Measurements from ENCODE around the gene MMP1. TPM values are rescaled to one million over a fixed set of nuclear protein-coding genes. Genes with fewer than 3 reads are reported as not detected.

The MMP1 gene
- total RNA-seq, 1 experiment from 2014 or later, result 0.35 TPM

- ChIA-PET POLR2A (ENCODE audit: unreplicated experiment) (no interaction called here), CTCF (no interaction called here)
- no TSS peak for BruUV-seq (replicated peaks)
- Histone ChIP-seq H4K20me1 (ENCODE audit: insufficient read depth) (no peaks in the 10 kb centered on the region), H3K9me2 (ENCODE audit: insufficient read depth) (no peaks in the 10 kb centered on the region; the same call in 1 of the 2 replicates), H3K4me1 (replicated peaks; ENCODE audit: insufficient read depth) (peaks cover 27% of the 10 kb centered on the region), H3K9me3 (ENCODE audit: insufficient read depth, low read depth) (no peaks in the 10 kb centered on the region), H3K79me2 (ENCODE audit: low read depth) (no peaks in the 10 kb centered on the region), H3K27ac (no peak overlapping the region), H3K36me3 (ENCODE audit: low read depth) (no peaks in the 10 kb centered on the region), H3K4me2 (no peak overlapping the region), H3K27me3 (ENCODE audit: insufficient read depth, low read depth) (peaks cover 6% of the 10 kb centered on the region; the same call in 1 of the 2 replicates), H2AFZ (no peak overlapping the region), H3K4me3 (no peak overlapping the region), H3F3A (ENCODE audit: insufficient read depth, low read depth) (peaks cover 16% of the 10 kb centered on the region; the same call in 1 of the 2 replicates)
- DNase-seq, result peak in 1 of 2 experiments; percentile 23
- TF ChIP-seq EZH2 (IDR thresholded peaks at IDR 0.05; ENCODE audit: low read depth), result no peak
- TF ChIP-seq, protein P1, sequence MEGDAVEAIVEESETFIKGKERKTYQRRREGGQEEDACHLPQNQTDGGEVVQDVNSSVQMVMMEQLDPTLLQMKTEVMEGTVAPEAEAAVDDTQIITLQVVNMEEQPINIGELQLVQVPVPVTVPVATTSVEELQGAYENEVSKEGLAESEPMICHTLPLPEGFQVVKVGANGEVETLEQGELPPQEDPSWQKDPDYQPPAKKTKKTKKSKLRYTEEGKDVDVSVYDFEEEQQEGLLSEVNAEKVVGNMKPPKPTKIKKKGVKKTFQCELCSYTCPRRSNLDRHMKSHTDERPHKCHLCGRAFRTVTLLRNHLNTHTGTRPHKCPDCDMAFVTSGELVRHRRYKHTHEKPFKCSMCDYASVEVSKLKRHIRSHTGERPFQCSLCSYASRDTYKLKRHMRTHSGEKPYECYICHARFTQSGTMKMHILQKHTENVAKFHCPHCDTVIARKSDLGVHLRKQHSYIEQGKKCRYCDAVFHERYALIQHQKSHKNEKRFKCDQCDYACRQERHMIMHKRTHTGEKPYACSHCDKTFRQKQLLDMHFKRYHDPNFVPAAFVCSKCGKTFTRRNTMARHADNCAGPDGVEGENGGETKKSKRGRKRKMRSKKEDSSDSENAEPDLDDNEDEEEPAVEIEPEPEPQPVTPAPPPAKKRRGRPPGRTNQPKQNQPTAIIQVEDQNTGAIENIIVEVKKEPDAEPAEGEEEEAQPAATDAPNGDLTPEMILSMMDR (conservative IDR thresholded peaks at IDR 0.05), result no peak
- intact Hi-C loops (cut with micrococcal nuclease; ENCODE audit: unreplicated experiment), result no loop called here
Observed at GRCh38 chr11:102761646-102762238, 36.2 kb downstream of the MMP1 start.

- CTCF ChIA-PET, result no interaction called here
Observed at GRCh38 chr11:102760344-102761035, 37.5 kb downstream of the MMP1 start.

GRCh38 chr11:102757823-102758549 lies 40.0 kb downstream of the MMP1 start:
- Histone ChIP-seq H3F3A (ENCODE audit: insufficient read depth, low read depth) (peaks cover 16% of the 10 kb centered on the region; the same call in 1 of the 2 replicates), H3K4me1 (replicated peaks; ENCODE audit: insufficient read depth) (peaks cover 27% of the 10 kb centered on the region), H3K4me2 (no peak overlapping the region), H3K9me2 (ENCODE audit: insufficient read depth) (no peaks in the 10 kb centered on the region; the same call in 1 of the 2 replicates), H3K27me3 (ENCODE audit: insufficient read depth, low read depth) (no peaks in the 10 kb centered on the region), H2AFZ (no peak overlapping the region), H3K27ac (no peak overlapping the region), H3K9me3 (ENCODE audit: insufficient read depth, low read depth) (no peaks in the 10 kb centered on the region), H3K4me3 (no peak overlapping the region), H3K79me2 (ENCODE audit: low read depth) (no peaks in the 10 kb centered on the region), H4K20me1 (ENCODE audit: insufficient read depth) (no peaks in the 10 kb centered on the region), H3K36me3 (ENCODE audit: low read depth) (no peaks in the 10 kb centered on the region)
- CTCF ChIA-PET, result no interaction called here
- intact Hi-C loops (cut with micrococcal nuclease; ENCODE audit: unreplicated experiment), result no loop called here
- POLR2A ChIA-PET (ENCODE audit: unreplicated experiment), result no interaction called here
- no peak for DNase-seq
- no peak for TF ChIP-seq EZH2 (IDR thresholded peaks at IDR 0.05; ENCODE audit: low read depth)
- TF ChIP-seq, protein P1 (conservative IDR thresholded peaks at IDR 0.05), result no peak
- no TSS peak for BruUV-seq (replicated peaks)

More at GRCh38 chr11:102760344-102761035, 37.5 kb downstream of the MMP1 start:
- no peaks in the 10 kb centered on the region for H4K20me1 ChIP-seq (ENCODE audit: insufficient read depth)
- H3K9me2 ChIP-seq (ENCODE audit: insufficient read depth), result no peaks in the 10 kb centered on the region; the same call in 1 of the 2 replicates
- peak overlapping the region; percentile 43 for H3K27ac ChIP-seq
- no TSS peak for BruUV-seq (replicated peaks)
- H3K27me3 ChIP-seq (ENCODE audit: insufficient read depth, low read depth), result peaks cover 6% of the 10 kb centered on the region; the same call in 1 of the 2 replicates
- no peak overlapping the region for H2AFZ ChIP-seq
- H3K9me3 ChIP-seq (ENCODE audit: insufficient read depth, low read depth), result no peaks in the 10 kb centered on the region
- H3K4me3 ChIP-seq, result no peak overlapping the region
- no peak for TF ChIP-seq EZH2 (IDR thresholded peaks at IDR 0.05; ENCODE audit: low read depth)
- TF ChIP-seq, protein P1 (conservative IDR thresholded peaks at IDR 0.05), result no peak
- H3K4me2 ChIP-seq, result peak overlapping the region; percentile 3; the same call in 1 of the 2 replicates
- no peaks in the 10 kb centered on the region for H3K79me2 ChIP-seq (ENCODE audit: low read depth)
- peaks cover 16% of the 10 kb centered on the region; the same call in 1 of the 2 replicates for H3F3A ChIP-seq (ENCODE audit: insufficient read depth, low read depth)
- peaks cover 27% of the 10 kb centered on the region for H3K4me1 ChIP-seq (replicated peaks; ENCODE audit: insufficient read depth)
- DNase-seq, result peak in 1 of 2 experiments; percentile 59
- intact Hi-C loops (cut with micrococcal nuclease; ENCODE audit: unreplicated experiment), result no loop called here
- POLR2A ChIA-PET (ENCODE audit: unreplicated experiment), result interaction anchor here (0.5 to 0.7 kb wide), 2 partner anchors 13 to 178 kb away, joined by 3 read pairs; no protein-coding TSS in a partner anchor
- no peaks in the 10 kb centered on the region for H3K36me3 ChIP-seq (ENCODE audit: low read depth)
